BJ (cell line): ENCODE data around the gene AOPEP. TPM values are rescaled to one million over a fixed set of nuclear protein-coding genes. Genes with fewer than 3 reads are reported as not detected.
A peak's percentile ranks its signal among the peaks of the same experiment; 100 is the strongest.

Experiments used
- CTCF ChIA-PET: fragments of 350-600 bp; formaldehyde crosslinking; extraction: SDS; loops from one replicate; lab custom pipeline; 2021; ENCODE audit warnings: antibody characterized with exemption, inconsistent platforms; lab: Yijun Ruan, JAX
- POLR2A ChIA-PET: fragments of 300-600 bp; sonication (Branson Sonifier 250); formaldehyde crosslinking; extraction: SDS; loops from one replicate; lab custom pipeline; 2021; ENCODE audit warnings: antibody characterized with exemption; lab: Charles Lee
- DNase-seq: peaks from one replicate; pipeline ENCODE4 v3.0.0-alpha.2; 2011; ENCODE audit warnings: low read depth
- H3K27me3 ChIP-seq: 2 replicates; pipeline ENCODE4 v1.6.0; 2011; ENCODE audit warnings: low read length; ENCODE audit not compliant: control insufficient read depth, insufficient read depth
- H3K36me3 ChIP-seq: 2 replicates; pipeline ENCODE4 v1.5.1; 2011; ENCODE audit warnings: low read length; ENCODE audit not compliant: control insufficient read depth, insufficient read depth
- H3K4me3 ChIP-seq: 2 replicates; pipeline ENCODE4 v1.5.1; 2011; ENCODE audit warnings: low read depth, mild to moderate bottlenecking, control low read depth, low read length
- polyA plus RNA-seq: library from polyadenylated mRNA; depleted of rRNA; stranded (reverse); fragments of >200 nt; gene quantifications from 2 replicates; pipeline ENCODE4 v1.2.3, GENCODE V29; 2011
- TF ChIP-seq, protein P1 (sequence below): IDR thresholded peaks from 2 replicates; pipeline ENCODE4 v1.5.1; 2011; ENCODE audit warnings: low read depth, mild to moderate bottlenecking, control low read depth, inconsistent platforms, low read length, moderate library complexity; ENCODE audit not compliant: insufficient read depth

The AOPEP gene
- polyA plus RNA-seq, 1 experiment, result 52.1 TPM

DNA sequence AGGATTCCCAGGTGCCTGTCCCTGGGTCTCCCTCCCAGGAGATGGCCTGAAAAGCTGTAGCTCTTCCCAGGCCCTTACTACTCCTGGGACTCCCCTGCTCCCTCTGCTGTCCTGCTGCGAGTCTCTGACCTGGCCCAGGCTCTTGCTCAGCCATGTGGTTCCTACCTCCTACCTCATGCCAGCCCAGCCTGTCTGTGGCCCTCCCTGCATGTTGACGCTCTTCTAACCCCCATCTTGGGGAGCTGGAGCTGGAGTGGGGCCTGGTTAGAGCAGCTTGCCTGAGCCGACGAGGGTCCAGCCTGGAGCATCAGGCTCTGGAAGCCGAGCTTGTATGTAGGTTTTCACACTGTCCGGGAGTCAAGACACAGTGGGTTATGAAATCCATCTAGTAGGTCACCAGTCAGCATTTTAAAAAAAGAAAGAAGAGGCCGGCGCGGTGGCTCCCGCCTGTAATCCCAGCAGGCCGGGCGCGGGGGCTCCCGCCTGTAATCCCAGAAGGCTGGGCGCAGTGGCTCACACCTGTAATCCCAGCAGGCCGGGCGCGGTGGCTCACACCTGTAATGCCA lies 346.6 kb downstream of the AOPEP start:
- Histone ChIP-seq H3K27me3 (no peaks in the 10 kb centered on the region), H3K36me3 (peaks cover 32% of the 10 kb centered on the region), H3K4me3 (no peak overlapping the region)
- CTCF ChIA-PET, result interaction anchor here (0.6 to 1.1 kb wide), 2 partner anchors 26 to 416 kb away, joined by 3 read pairs; no protein-coding TSS in a partner anchor
- TF ChIP-seq, protein P1, sequence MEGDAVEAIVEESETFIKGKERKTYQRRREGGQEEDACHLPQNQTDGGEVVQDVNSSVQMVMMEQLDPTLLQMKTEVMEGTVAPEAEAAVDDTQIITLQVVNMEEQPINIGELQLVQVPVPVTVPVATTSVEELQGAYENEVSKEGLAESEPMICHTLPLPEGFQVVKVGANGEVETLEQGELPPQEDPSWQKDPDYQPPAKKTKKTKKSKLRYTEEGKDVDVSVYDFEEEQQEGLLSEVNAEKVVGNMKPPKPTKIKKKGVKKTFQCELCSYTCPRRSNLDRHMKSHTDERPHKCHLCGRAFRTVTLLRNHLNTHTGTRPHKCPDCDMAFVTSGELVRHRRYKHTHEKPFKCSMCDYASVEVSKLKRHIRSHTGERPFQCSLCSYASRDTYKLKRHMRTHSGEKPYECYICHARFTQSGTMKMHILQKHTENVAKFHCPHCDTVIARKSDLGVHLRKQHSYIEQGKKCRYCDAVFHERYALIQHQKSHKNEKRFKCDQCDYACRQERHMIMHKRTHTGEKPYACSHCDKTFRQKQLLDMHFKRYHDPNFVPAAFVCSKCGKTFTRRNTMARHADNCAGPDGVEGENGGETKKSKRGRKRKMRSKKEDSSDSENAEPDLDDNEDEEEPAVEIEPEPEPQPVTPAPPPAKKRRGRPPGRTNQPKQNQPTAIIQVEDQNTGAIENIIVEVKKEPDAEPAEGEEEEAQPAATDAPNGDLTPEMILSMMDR, result peak; percentile 42
- no peak for DNase-seq
- POLR2A ChIA-PET, result no interaction called here

DNA sequence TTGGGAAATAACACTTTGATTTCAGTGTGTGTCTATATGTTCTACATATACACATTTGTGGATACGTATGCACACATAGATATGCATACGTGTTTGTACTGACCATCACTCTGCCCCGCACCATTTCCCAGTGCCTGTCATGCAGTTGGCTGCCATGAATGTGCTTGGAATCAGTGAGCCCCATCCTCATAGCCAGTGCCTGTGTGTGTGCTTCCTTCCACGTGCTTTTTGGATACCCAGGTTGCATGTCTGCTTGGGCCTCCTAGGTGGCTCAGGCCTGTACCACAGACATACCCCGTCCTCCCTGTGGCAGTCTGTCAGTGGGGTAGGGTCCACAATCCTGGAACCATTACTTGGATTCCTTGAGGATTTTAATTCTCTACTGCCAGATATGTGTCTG lies 347.4 kb downstream of the AOPEP start:
- H3K36me3 ChIP-seq, result peaks cover 35% of the 10 kb centered on the region
- TF ChIP-seq, protein P1, result no peak
- POLR2A ChIA-PET, result no interaction called here
- DNase-seq, result no peak
- H3K4me3 ChIP-seq, result no peak overlapping the region
- CTCF ChIA-PET, result no interaction called here
- H3K27me3 ChIP-seq, result no peaks in the 10 kb centered on the region

DNA sequence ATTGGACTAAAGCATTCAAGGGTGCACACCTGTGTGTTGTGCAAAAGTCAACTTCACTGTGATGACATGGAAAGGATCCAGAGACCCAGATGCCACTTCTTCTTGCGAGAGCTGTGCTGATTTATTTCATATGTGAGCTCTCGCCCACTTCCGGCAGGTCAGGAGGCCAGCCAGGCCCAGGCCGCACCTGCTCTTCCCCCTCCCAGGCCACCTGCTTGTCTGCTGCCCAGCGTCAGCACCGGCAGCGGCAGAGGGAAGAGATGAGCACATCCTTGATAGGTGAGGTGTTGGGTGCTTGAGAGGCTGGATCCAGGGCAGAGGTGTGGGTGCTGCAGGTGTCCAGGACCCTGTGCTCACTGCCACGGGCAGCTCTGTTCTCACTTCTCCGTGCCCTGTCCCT lies 348.1 kb downstream of the AOPEP start:
- CTCF ChIA-PET, result no interaction called here

DNA sequence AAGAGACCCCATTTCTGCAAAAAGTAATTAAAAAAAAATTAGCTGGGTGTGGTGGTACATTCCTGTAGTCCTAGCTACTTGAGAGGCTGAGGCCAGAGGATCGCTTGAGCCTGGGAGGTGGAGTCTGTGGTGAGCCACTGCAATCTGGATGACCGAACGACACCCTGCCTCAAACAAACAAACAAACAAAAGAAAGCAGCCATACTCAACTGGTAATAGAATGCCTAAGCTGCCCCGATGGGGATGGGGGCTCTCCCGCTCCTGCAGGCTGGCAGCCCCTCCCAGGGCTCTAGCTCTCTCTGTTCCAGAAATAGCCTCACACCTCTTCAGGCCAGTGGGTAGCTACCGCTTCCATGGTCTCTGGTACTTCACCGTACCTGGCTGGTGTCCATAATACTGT lies 349.2 kb downstream of the AOPEP start:
- no peak for DNase-seq
- TF ChIP-seq, protein P1, result no peak
- POLR2A ChIA-PET, result no interaction called here
- no peak overlapping the region for H3K4me3 ChIP-seq
- CTCF ChIA-PET, result interaction anchor here (0.8 kb wide), 1 partner anchor 396 kb away, joined by 3 read pairs; no protein-coding TSS in a partner anchor
- peaks cover 30% of the 10 kb centered on the region for H3K36me3 ChIP-seq
- no peaks in the 10 kb centered on the region for H3K27me3 ChIP-seq

More for the DNA sequence above, 348.1 kb downstream of the AOPEP start:
- H3K4me3 ChIP-seq, result no peak overlapping the region
- H3K27me3 ChIP-seq, result no peaks in the 10 kb centered on the region
- peaks cover 33% of the 10 kb centered on the region for H3K36me3 ChIP-seq
- TF ChIP-seq, protein P1, result no peak
- DNase-seq, result no peak
- POLR2A ChIA-PET, result no interaction called here

DNA sequence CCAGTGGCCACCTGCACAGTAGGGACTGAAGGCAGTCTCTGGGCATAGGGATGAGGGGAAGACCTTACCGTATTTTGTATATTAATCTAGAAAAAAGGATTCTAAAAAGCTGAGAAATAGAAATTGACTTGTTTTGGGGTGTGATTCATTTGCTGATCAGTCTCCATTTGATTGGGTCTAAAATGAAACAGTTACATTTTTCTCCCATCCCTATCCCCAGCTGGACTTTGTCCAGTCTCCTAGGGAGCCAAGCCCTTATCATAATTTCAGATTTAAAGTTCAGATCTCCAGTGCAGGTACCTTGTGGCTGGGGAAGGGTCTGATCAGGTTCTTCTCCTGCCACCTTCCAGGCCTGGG lies 350.2 kb downstream of the AOPEP start:
- CTCF ChIA-PET, result interaction anchor here (0.7 kb wide), 2 partner anchors 9 to 12 kb away, joined by 3 read pairs; no protein-coding TSS in a partner anchor
- H3K27me3 ChIP-seq, result no peaks in the 10 kb centered on the region
- no peak for DNase-seq
- POLR2A ChIA-PET, result no interaction called here
- peaks cover 34% of the 10 kb centered on the region for H3K36me3 ChIP-seq
- TF ChIP-seq, protein P1, result no peak
- no peak overlapping the region for H3K4me3 ChIP-seq
